Fibroblast of pulmonary artery (primary cell): ENCODE results near the gene CYSTM1.
"Not testable (repeated sequence)": the region's sequence is repeated elsewhere in the genome, so short reads cannot be mapped to it uniquely, and the experiment has no call there.

Source experiments
- DNase-seq: peaks from one replicate; pipeline ENCODE4 v3.0.0-alpha.2; 2010; ENCODE audit warnings: low read depth
- H3K4me3 ChIP-seq: replicated peaks from 2 replicates; pipeline ENCODE4 v1.5.1; 2011; ENCODE audit warnings: low read depth, mild to moderate bottlenecking, control low read depth, low read length, moderate library complexity
- CTCF ChIP-seq: IDR thresholded peaks from 2 replicates; pipeline ENCODE4 v1.5.1; 2011; ENCODE audit warnings: mild to moderate bottlenecking, control low read depth, low read length, inconsistent platforms; ENCODE audit errors: missing control alignments

The CYSTM1 gene

DNA sequence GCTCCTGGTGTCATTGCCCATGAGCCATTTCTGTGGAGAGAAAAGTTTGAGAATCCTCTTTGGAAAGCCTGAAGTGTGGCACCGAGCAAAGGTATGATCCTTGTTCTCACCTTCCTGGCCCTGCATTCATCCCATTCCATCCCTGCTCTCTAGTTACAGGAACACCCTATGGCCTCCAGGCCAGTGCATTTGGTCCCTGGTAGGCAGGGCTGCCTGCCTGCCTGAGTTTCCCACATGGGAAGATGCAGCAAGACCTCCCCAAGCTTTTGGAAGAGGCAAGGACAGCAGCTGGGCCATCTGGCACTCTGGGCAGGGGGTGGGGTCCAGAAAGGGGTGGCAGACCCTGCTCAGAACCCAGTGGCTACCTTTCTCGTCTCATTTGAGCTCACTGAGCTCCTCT is 24.8 kb upstream of the CYSTM1 start:
- no peak for DNase-seq
- no peak for TF ChIP-seq CTCF
- H3K4me3 ChIP-seq: no peak overlapping the region

- no peak for TF ChIP-seq CTCF
- no peak overlapping the region for H3K4me3 ChIP-seq
- DNase-seq: no peak
Measured at GRCh38 chr5:140151144-140152021, 23.6 kb upstream of the CYSTM1 start.

DNA sequence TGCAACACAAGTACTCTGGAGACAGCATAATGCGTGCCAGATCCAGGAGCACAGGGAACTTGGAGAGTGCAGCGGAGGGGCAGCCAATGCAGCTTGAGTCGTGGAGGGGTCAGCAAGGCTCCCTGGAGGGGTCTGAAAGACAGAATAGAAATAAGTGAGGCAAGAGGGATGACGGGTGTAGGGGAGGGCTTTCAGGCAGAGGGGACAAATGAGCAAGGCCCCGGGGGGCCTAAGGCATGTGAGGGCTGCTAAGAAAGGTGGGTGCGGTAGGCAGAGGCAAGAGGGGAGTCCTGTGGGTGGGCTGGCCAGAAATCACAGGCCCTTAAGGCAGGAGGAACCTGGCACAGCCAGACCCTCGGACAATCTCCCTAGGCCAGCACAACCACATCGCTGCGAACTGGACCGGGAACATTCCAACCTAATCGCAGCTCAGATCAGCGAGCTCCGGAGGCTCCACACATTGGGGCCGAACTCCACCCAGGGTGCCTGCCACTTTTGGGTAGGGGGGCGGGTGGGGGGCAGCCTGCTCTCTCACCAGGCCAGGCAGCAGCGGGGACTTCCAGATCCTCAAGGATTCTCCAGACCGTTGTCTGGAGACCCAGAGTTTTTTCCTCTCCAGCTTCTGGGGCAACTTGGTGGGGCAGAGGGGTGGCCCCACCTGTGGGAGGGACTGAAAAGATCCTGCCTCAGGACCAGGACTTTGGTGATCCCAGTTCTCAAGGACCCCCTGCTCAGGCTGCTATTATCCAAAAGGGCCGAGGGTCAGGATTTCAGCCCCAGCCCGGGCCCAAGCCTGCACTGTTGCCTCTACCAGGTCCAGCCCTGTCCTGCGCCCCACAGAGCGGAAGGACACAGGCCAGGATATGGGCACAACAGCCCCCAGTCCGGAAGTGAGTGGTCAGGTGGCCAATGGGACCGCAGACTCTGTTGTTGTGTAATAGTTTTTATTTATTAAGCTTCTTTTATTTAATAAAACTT is 22.7 kb upstream of the CYSTM1 start:
- no peak for TF ChIP-seq CTCF
- no peak overlapping the region for H3K4me3 ChIP-seq
- DNase-seq: no peak

DNA sequence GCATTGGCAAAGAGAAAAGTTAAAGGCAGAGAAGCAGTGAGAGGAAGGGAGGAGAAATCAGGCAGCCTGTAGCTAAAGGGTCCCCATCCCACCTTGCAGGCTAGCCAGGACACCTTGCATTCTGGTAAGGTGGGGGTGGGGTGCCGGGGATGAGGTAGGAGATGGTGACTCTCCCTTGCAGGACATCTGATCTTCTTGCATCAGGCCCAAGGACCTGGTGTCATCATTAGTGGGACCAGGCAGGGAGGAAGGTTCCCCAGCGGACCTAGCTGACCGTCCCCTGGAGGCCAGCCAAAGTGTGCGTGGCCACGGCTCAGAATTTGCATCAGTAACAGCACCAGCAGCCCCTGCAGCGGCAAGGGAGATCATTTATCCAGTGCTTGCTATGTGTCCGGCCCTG is 21.7 kb upstream of the CYSTM1 start:
- no peak for TF ChIP-seq CTCF
- no peak for DNase-seq
- H3K4me3 ChIP-seq: no peak overlapping the region

DNA sequence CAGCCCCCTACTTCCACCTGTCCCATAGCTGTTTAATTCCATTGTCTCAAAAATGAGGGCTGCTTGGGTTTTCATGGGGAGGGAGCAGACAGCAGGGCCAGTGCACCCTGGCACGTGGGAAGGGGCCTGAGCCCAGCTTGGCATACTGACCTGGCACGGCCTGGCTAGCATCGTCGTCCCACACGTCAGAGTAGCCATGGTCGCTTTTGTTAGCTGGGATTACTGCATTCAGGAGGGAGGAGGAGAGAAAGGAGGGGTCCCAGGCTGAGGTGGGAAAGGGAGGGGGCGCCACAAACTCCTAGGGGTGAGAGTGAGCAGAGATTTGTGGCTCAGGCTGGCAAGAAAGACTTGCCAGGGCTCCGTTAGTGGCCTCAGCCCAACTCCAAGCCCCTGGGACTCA is 21.1 kb upstream of the CYSTM1 start:
- DNase-seq: no peak
- no peak for TF ChIP-seq CTCF
- no peak overlapping the region for H3K4me3 ChIP-seq

DNA sequence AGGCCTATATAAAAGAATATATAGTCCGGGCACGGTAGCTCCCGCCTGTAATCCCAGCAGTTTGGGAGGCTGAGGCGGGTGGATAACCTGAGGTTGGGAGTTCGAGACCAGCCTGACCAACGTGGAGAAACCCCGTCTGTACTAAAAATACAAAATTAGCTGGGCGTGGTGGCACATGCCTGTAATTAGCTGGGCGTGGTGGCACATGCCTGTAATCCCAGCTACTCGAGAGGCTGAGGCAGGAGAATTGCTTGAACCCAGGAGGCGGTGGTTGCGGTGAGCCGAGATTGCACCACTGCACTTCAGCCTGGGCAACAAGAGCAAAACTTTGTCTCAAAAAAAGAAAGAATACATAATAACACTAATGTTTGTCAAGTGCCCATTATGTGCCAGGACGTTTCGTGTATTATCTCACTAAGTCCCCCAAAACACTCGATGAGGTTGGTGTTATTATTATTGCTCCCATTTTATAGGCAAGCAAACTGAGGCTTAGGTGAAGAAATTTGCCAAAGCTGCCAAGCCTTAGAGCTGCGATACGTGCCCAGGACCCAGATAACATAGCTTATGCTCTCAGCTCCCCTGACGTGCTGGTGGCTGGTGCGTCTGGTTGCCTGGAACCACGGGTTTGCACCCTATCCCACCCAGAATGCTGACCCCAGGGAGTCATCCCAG is 20.1 kb upstream of the CYSTM1 start:
- H3K4me3 ChIP-seq, DNase-seq: not testable (repeated sequence)
